Left ventricle myocardium superior (tissue), 1 donor: Measurements from ENCODE around the gene RHOG. TPM values are rescaled to one million over a fixed set of nuclear protein-coding genes. Genes with fewer than 3 reads are reported as not detected.

Experiments
- ATAC-seq: fragments of 200-7000 bp; cut with Tn5 transposase; one replicate; pipeline ENCODE4 v1.9.1; 2020; ENCODE audit warnings: mild to moderate bottlenecking, moderate library complexity
- DNase-seq: peaks from one replicate; pipeline ENCODE4 v3.0.0-alpha.2; 2020
- intact Hi-C: fragments of 100-400 bp; cut with micrococcal nuclease; formaldehyde crosslinking; loops from one replicate; pipeline ENCODE4 v1.11.0; 2022
- total RNA-seq: library from RNA; stranded (reverse); fragmentation: NEBNext Ultra II Directional; extraction: Animal tissue kit (Norgen Biotek cat#: 25700); gene quantifications from one replicate; pipeline ENCODE4 v1.2.1, GENCODE V29; 2021
- donor health status: DM: no; HTN: yes; CAD: no; lungs with severe emphysema.

The RHOG gene
- total RNA-seq, 1 donor from 2014 or later: 18.6 TPM

DNA sequence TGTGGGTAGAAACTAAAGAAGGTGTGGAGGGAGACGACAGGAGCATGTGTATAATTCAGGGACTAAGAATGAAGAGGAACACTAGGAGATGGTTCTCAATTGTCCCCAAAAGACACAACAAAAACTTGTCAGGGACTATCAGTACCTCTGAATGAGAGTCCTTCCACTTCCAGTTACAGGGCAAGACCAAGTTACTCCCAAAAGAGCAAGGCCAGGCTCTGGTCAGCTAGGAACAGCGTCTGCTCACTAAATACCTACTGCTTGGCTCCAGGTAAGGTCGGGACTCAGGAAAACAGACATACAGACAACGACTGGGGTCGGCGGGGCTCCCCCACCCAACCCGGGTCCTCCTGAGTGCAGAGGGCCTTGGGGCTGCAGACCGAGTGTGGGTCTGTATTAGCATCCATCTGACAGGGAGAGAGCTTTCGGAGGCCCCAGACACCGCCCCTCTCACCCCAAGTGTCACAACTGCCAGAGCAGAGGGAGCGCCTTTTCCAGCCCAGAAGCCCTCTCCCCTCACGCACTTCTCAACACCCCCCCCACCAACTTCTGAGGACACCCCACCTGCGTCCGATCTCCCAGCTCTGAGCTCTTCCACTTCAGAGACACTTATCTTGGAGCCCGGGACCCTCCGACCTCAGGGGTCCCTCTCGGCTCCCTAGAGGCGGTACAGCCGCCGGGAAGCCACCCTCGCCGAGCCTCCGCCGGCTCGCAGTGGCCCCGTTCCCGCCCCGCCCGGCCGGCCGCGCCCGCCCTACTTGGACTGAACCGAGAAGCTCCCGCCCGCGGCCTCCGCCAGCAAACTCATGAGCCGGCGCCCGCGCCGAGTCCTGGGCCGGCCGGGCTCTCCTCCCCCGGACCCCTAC is 522 bp downstream of the RHOG start:
- peak; percentile 40 for DNase-seq
- ATAC-seq: peak; percentile 47
- intact Hi-C loops: no loop called here

DNA sequence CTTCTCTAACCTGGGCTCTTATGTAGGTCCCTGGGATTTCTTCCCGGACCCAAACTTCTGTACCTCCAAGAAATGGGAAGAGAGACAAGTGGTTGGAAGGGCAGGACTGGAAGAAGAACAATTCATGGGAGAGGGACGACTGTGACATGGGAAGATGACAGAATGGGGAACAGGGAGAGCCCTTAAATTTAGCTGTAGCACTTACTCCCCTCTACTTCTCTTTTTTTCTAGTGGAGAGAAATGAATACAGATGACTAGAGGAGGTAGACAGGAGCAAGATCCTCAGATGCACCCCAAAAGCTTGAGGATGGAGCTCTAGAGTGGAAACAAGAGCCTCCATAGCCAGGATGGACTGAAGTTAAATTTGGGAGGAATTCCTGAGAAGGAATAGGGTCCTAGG is 2.3 kb downstream of the RHOG start:
- DNase-seq (no peak), ATAC-seq (no peak)
- intact Hi-C loops: no loop called here

DNA sequence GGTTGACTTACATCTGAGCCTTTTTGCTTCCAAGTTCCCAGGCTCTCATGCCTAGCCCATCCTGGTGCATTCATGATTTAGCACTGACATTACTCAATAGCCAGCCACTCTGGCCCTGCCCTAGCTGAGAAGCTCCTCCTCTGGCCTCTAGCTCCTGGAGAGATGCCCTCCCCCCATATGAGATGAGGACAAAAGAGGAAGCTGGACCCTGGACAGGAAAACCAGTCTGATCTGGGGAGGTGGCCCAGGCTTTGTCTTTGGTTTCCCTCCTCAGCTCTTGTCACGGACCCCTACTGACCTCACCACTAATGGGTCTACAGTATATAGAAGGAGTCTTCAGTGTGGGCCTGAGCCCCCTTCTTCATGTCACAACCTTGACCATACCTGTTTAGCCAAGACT is 3.0 kb downstream of the RHOG start:
- intact Hi-C loops: no loop called here
- ATAC-seq (peak; percentile 6), DNase-seq (peak; percentile 51)

DNA sequence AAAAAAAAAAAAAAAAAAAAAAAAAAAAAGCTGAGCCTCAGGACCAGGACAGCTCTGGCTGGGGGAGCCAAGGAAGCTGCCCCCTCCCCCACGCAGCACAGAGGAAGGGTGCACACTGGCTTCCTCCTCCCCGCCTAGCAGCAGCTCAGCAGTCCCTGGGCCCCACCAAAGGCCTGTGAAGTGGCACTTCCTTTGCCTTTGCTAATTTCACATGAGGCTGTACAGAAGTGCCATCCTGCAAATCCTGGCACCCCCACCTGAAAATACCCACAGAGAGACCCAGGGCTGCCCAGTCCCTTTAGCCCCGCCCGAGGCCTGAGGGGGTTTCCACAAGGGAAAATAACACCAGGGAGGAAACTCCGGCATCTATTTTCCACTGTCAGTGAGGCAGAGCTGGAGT is 3.9 kb downstream of the RHOG start:
- DNase-seq (peak; percentile 70), ATAC-seq (no peak)
- intact Hi-C loops: no loop called here

DNA sequence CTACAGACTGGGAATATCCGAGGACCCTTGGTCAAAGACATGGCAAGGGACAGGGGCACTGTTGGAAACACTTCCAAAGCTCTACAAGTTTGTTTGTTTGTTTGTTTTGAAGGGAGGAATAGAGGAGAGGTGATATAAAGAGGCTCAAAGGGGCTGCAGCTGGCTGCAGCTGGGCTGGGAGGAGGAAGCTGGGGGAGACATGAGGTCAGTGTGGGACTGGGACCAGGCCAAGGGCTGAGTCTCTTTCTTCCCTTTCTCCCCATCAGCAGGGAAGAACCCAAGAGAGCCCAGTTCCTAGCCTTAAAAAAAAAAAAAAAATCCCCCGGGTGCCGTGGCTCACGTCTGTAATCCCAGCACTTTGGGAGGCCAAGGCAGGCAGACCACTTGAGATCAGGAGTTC is 5.0 kb downstream of the RHOG start:
- intact Hi-C loops: no loop called here
- ATAC-seq: peak; percentile 32
- peak; percentile 70 for DNase-seq

DNA sequence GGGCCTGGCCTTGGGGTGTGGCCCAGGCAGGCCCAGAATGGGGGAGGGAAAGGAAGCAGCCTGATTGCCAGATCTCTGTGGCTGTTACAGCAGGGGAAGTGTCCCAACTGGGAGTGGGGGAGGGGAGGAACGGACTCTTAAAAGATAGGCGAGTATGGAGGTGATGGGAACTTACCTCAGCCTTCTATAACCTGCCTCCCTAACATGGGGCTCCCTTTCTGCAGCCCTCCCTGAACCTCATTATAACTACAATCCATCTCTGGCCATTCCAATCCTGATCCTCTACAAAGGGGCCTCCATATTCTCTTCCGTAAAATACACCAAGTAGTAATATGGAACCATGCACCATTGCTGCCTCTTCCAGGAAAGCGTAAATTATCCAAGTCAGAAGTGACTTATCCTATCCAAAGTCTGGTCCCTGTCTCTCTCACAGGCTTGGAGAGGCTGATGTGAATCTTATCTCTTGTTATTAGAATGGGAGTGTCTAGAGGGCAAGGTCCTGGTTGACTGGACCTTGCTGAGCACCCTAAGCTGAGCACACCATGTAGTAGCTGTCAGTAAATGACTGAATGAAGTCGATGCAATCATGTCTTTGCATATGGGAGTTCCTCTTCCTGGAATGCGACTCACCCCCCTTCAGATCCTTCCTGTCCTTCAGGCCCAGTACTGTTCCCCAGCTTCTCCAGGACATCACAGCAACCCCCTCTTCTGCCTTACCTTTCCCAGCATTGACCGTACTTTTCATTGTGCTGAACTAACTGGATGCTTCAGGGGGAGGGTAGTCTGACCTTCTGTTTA is 5.9 kb downstream of the RHOG start:
- ATAC-seq: peak; percentile 35
- intact Hi-C loops: no loop called here
- DNase-seq: peak; percentile 61

DNA sequence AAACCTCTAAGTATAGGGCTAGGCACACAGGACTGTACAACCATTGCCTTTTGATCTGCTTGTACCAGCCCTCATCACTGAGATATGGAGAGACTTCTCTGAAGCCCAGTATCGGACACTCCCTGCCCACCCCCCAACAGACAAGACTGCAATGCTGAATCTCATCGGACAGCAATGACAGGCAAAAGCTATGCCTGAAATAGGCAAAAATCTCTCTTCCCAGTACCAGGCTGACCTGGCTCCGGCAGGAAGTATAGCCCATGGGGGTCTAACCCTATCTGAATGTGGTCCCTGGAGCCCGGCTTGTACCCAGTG is 6.5 kb downstream of the RHOG start:
- intact Hi-C loops: no loop called here
- DNase-seq (no peak), ATAC-seq (no peak)

DNA sequence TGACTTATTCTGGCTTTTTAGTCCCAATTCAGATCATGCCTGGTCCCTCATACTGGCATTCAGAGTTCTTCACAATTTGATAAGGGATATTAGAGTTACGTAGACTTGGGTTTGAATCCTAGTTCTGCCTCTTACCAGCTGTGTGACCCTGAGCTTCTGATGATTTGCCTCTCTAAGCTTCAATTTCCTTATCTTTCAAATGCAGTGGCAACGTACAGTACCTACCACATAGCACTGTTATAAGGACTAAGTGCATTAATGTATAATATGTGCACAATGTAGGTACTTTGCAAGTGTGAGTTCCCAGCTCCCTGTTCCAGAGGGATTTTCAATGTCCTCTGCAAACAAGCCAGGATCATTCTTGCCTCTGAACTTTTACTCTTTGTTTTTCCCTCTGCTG is 7.3 kb downstream of the RHOG start:
- intact Hi-C loops: no loop called here
- ATAC-seq: no peak
- DNase-seq: no peak

DNA sequence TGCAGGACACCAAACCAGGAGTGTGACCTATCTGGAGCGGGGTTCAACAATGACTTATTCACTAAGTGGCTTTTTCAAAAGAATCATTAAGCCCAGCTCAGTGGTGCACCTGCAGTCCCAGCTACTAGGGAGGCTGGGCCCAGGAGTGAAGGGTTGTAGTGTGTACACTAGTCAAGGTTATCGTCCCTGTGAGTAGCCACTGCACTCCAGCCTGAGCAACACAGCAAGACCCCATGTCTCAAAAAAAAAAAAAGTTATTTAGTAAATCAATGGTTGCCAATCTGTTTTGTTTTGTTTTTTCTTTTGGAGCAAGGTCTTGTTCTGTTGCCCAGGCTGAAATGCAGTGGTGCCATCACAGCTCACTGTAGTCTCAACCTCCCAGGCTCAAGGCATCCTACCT is 7.9 kb downstream of the RHOG start:
- ATAC-seq: no peak
- intact Hi-C loops: no loop called here
- no peak for DNase-seq

DNA sequence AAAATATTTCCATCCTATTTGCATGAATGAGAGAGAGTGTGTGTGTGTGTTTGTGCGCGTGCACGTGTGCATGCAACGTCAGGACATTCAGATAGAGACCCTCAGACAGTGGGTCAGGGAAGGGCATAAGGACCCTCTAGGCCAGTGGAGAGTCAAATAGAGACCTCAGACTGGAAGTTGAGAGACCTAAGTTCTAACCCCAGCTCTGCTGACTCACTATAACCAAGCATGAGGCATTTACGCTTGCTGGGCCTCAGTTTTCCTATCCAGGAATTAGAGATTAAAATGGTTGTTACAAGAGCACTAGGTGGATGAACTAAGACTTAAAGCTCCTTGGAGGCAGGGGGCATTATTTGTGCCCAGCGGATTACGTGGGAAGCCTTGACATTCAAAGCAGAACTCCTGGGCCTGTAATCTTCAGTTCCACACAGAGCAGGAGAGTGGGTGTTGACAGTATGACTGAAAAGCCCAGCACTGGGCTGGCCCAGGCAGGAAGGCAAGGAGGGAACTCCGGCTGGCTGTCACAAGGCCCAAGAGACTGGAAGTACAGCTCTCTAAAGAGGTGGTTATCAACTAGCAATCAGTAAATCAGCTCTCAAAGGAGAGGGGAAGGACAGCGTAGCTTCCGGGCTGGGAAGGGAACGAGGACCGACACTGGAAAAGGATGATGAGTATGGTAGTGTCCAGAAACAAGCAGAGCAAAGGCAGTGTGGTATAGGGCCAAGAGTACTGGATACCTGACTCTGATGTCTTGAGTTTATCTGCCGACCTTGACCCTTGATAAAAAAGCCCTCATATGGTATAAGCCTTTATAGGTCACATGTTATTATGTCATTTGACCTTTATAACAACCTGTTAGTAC is 9.2 kb downstream of the RHOG start:
- peak; percentile 76 for ATAC-seq
- DNase-seq: peak; percentile 63
- intact Hi-C loops: no loop called here

DNA sequence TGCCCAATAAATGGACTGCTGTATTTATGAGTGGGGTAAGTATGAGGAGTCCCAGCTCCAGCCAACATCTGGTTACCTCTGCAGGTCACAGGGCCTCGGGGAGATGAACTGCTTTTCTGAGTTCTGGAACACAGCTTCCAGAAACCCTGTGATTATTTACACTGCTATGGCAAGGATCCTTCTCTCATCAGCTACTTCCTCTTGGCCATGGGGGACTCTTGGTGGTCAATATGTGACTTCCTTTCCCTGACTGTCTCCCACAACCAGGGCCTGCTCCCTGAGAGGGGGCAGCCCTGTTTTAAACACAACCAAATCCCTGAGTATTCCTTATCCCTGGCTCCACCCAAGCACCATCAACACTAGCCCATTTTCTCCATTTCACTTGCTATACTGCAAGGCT is 10.0 kb downstream of the RHOG start:
- intact Hi-C loops: no loop called here
- ATAC-seq (no peak), DNase-seq (no peak)

DNA sequence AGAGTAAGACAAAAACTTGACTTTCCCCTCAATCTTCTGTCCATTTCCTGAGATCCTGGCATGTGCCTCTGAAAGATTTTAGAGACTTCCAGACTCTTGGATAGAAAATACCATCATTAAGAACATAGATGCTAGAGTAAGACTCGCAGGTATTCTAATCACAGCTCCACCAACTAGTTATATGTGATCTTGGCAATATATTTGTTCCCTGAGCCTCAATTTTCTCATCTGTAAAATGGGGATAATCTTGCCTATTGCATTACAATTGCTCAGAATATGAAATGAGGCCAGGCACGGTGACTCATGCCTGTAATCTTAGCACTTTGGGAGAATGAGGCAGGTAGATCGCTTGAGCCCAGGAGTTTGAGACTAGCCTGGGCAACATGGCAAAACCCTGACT is 10.7 kb downstream of the RHOG start:
- DNase-seq: no peak
- ATAC-seq: no peak
- intact Hi-C loops: no loop called here

DNA sequence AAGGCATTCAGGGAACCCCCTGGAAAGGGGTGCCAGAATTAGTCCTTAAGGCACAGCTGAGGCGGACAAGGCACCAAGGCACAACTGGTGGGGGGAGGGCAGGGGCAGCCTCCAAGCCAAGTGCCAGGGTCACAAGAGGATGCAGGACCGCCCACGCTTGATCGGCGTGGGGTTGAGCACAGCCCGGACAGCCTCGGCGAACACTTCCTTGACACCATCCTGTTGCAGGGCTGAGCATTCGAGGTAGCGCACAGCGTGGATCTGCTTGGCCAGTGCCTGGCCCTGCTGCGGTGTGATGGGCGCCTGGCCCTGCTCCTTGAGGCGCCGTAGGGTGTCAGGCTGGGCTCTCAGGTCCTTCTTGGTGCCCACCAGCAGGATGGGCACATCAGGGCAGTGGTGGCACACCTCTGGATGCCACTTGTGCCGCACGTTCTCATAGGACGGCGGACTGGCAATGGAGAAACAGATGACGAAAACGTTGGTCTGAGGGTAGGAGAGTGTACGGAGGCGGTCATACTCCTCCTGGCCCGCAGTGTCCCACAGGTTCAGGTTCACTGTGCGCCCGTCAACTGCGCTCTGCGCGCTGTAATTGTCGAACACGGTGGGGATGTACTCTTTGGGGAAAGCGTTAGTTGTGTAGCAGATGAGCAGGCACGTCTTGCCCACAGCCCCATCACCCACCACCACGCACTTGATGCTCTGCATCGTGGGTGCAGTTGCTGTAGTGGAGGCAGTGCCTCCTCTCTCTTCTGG is 13.1 kb downstream of the RHOG start:
- no peak for ATAC-seq

DNA sequence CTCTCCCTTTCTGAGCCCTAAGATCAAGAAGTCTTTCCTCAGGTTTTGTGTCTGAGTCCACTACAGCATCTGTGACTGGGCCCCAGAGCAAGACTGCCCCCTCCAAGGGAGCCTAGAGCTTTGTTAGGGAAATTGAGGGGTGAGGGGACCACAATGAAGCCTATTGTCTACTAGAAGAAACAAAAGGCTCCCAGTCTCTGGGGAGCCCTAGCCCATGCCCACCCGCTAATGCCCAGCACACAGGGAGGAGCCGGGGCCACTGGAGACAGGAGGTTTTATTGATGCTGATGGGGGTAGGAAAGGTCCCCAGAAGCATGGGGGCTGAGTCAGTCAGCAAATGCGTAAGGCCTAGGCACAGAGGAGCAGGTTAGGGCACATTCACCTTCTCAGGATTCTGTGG is 14.0 kb downstream of the RHOG start:
- intact Hi-C loops: no loop called here
- no peak for ATAC-seq
- no peak for DNase-seq

More for the DNA sequence above, 13.1 kb downstream of the RHOG start:
- intact Hi-C loops: no loop called here
- no peak for DNase-seq

DNA sequence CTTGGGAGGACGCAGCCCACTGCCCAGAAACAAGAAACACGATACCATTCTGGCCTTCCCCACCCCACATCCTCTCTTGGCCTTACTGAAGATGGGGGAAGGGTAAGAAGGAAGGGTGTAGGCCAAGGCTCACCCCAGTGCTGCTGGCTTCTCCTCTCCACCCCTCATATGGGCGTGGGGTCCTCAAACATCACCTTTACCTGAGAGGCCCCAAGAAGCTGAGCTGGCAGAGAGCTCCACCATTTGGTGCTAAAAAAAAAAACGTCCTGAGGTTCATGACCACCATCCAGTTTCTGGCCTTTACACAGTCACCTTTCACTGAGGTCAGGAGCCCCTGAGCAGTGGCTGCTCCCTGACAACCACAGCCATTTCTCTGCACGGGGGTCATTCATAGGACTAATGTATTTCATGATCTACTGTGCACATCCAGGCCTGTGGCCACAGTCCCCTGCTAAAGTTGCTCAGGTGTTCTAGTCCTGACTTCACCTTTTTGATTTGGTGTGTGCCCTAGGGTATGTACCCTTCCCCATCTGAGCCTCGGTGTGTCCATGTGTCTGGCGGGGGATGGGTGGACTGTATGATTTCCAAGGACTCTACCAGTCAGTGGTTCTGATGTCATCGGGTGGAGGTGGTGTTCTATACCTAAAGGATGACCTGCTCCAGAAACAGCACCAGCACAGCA is 15.1 kb downstream of the RHOG start:
- intact Hi-C loops: no loop called here
- DNase-seq (no peak), ATAC-seq (no peak)

DNA sequence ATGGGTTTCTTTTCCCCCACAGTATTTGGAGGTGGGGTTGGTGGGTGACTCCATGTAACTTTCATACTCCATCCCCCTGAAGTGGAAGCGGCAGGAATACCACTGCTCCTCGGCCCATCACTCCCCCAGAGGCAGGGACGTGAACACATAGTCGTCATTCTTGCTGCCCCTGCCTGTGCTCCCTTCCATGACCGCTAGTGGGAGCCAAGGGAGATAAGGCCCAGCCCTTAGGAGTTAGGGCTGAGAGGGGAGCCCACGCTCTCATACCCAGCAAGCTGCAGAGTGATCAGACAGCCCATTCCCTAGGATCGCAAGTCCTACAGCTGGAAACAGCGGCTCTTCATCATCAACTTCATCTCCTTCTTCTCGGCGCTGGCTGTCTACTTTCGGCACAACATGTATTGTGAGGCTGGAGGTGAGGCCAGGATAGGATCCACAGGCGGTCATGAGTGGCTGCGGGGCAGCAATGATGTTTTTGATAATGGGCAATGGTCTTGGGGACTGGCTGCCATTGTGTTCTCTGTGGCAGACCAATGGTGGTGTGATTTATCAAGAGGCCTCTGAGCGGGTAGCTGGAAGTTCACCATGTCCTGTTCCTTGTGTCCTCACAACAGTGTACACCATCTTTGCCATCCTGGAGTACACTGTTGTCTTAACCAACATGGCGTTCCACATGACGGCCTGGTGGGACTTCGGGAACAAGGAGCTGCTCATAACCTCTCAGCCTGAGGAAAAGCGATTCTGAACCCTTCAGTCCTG is 15.9 kb downstream of the RHOG start:
- DNase-seq (peak; percentile 70), ATAC-seq (peak; percentile 64)
- intact Hi-C loops: no loop called here

DNA sequence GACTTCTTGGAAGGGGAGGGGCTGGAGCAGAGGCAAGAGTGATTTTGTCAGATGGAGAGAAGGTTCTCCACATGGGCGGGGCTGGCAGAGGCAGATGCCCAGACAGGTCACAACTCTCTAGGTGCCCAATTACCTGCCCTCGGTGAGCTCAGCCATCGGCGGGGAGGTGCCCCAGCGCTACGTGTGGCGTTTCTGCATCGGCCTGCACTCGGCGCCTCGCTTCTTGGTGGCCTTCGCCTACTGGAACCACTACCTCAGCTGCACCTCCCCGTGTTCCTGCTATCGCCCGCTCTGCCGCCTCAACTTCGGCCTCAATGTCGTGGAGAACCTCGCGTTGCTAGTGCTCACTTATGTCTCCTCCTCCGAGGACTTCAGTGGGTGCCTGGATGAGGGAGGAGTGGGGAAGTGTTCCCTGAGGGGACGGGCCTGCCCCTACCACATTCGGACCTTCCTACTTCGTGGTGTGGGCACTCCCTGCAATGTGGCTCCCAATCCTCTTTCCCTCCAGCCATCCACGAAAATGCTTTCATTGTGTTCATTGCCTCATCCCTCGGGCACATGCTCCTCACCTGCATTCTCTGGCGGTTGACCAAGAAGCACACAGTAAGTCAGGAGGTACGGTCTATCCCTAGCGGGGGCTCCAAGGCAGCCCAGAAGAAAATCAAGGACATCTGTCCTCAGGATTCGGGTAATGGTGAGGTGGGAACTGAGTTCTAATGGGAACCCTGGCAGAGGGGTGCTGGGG is 16.8 kb downstream of the RHOG start:
- no peak for DNase-seq
- intact Hi-C loops: no loop called here
- no peak for ATAC-seq
